ENCODE results near the gene C19orf38. TPM values are rescaled to one million over a fixed set of nuclear protein-coding genes. Genes with fewer than 3 reads are reported as not detected.

Gene C19orf38
- total and polyA plus RNA-seq, 2 experiments from 2014 or later = 0.45 TPM; not detected in 1

DNA sequence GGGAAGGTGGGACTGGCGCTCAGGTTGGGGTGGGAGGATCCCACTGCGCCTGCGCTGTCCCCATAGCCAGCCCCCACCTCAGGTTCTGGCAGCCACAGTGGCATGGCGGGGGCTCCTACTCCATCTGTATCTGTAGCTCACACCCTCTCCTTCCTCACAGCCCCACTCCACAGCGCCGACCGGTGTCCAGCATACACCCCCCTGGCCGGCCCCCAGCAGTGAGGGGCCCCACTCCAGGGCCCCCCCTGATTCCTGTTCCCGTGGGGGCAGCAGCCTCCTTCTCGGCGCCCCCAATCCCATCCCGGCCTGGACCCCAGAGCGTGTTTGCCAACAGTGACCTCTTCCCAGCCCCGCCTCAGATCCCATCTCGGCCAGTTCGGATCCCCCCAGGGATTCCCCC is 18.2 kb upstream of the C19orf38 start (continued):
- TF ChIP-seq ZNF462 (CRISPR knock-in tag; IDR thresholded peaks at IDR 0.05) = no peak
- no peak for TF ChIP-seq NANOG (IDR thresholded peaks at IDR 0.05; ENCODE audit: borderline replicate concordance)
- no peak for TF ChIP-seq REST (IDR thresholded peaks at IDR 0.05; ENCODE audit: unreplicated experiment)
- no peak for TF ChIP-seq ZNF331 (CRISPR knock-in tag; IDR thresholded peaks at IDR 0.05; ENCODE audit: low read depth)

GRCh38 chr19:10830370-10830769 is 17.8 kb upstream of the C19orf38 start:
- H3K4me3 Mint-ChIP-seq = no peak overlapping the region
- Histone ChIP-seq H3K27ac (ENCODE audit: low read depth) (no peak overlapping the region), H3K4me3 (no peak overlapping the region), H2AFZ (no peak overlapping the region), H4K20me1 (replicated peaks; ENCODE audit: insufficient read depth) (peaks cover 3% of the 10 kb centered on the region; the same call in 1 of the 2 replicates), H3K9me2 (ENCODE audit: insufficient read depth) (no peaks in the 10 kb centered on the region), H3K4me1 (ENCODE audit: insufficient read depth) (no peaks in the 10 kb centered on the region), H3K79me2 (replicated peaks; ENCODE audit: insufficient read depth) (no peaks in the 10 kb centered on the region), H3K4me2 (no peak overlapping the region), H3K27me3 (ENCODE audit: insufficient read depth) (no peaks in the 10 kb centered on the region), H3K36me3 (ENCODE audit: insufficient read depth) (0 out of 2 replicates have a peak, but pooled peaks cover 3% of the 10 kb centered on the region), H3F3A (replicated peaks; ENCODE audit: low read depth) (peaks cover 7% of the 10 kb centered on the region; the same call in 1 of the 2 replicates)
- H3K36me3 Mint-ChIP-seq (ENCODE audit: low read depth) = peaks cover 32% of the 10 kb centered on the region
- no peak overlapping the region for H3K27ac Mint-ChIP-seq
- ATAC-seq (no peak), DNase-seq (ENCODE audit: low spot score) (no peak)
- H3K4me1 Mint-ChIP-seq = no peaks in the 10 kb centered on the region
- H3K27me3 Mint-ChIP-seq (ENCODE audit: insufficient read depth, low read depth, poor library complexity) = peaks cover 5% of the 10 kb centered on the region
- H3K9me3 Mint-ChIP-seq = no peaks in the 10 kb centered on the region; the same call in 2 of the 3 replicates
- no peak for TF ChIP-seq JUNB (IDR thresholded peaks at IDR 0.05; ENCODE audit: unreplicated experiment)
- TF ChIP-seq ZNF331 (CRISPR knock-in tag; IDR thresholded peaks at IDR 0.05; ENCODE audit: low read depth) = no peak
- TF ChIP-seq REST (IDR thresholded peaks at IDR 0.05; ENCODE audit: unreplicated experiment) = no peak
- no peak for TF ChIP-seq EZH2 (IDR thresholded peaks at IDR 0.05; ENCODE audit: low read depth, unreplicated experiment)
- TF ChIP-seq ZNF114 (CRISPR knock-in tag; IDR thresholded peaks at IDR 0.05) = no peak
